ENCODE data around the gene SLC25A38. TPM values are rescaled to one million over a fixed set of nuclear protein-coding genes. Genes with fewer than 3 reads are reported as not detected.

Gene SLC25A38
- total and polyA plus RNA-seq, 4 donors, result 24.8 to 31.0 (median 27.4) TPM

DNA sequence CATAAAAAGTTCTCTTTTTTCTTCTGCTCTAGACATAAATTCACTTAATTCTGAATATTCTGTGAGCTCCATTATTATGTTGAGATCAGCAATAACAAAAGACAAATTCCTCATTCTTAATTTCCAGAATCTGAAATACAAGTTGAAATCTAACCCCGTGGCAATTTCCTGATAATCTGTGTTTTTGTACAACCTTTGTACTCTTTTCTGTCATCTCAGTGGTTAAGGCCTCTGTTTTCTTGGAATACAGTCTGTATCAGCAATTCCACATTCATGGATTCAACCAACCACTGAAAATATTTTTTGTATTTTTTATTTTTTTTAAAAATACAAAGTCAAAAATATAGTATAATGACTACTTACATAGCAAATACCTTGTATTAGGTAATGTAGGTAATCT, 45.0 kb upstream of the SLC25A38 start:
- Histone ChIP-seq H3K27ac (ENCODE audit: low read depth in 1 of 2, low read length in 1 of 2) (no peak overlapping the region), H3K4me3 (no peak overlapping the region), H3K36me3 (ENCODE audit: control insufficient read depth in 4 of 4, insufficient read depth in 4 of 4, low read length in 4 of 4) (no peaks in the 10 kb centered on the region), H3K9ac (ENCODE audit: insufficient read depth in 1 of 2, low read length in 2 of 2) (no peak overlapping the region), H3K9me3 (ENCODE audit: control insufficient read depth in 4 of 4, insufficient read depth in 3 of 4, low read length in 3 of 4) (peaks cover 0 to 2% (median 0%) of the 10 kb centered on the region in 4 donors), H3K4me1 (ENCODE audit: control insufficient read depth in 5 of 5, insufficient read depth in 5 of 5, low read length in 5 of 5) (peaks cover 0 to 1% (median 0%) of the 10 kb centered on the region in 5 donors), H3K27me3 (ENCODE audit: control insufficient read depth in 3 of 3, insufficient read depth in 3 of 3, low read length in 2 of 3) (no peaks in the 10 kb centered on the region)
- TF ChIP-seq, protein P1, sequence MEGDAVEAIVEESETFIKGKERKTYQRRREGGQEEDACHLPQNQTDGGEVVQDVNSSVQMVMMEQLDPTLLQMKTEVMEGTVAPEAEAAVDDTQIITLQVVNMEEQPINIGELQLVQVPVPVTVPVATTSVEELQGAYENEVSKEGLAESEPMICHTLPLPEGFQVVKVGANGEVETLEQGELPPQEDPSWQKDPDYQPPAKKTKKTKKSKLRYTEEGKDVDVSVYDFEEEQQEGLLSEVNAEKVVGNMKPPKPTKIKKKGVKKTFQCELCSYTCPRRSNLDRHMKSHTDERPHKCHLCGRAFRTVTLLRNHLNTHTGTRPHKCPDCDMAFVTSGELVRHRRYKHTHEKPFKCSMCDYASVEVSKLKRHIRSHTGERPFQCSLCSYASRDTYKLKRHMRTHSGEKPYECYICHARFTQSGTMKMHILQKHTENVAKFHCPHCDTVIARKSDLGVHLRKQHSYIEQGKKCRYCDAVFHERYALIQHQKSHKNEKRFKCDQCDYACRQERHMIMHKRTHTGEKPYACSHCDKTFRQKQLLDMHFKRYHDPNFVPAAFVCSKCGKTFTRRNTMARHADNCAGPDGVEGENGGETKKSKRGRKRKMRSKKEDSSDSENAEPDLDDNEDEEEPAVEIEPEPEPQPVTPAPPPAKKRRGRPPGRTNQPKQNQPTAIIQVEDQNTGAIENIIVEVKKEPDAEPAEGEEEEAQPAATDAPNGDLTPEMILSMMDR (IDR thresholded peaks at IDR 0.05; ENCODE audit: control extremely low read depth, extremely low read depth), result no peak
- 90 to 94% methylated on average over 1 of the region's 1 CpG for WGBS, 2 donors
- ATAC-seq (ENCODE audit: insufficient read depth, low FRiP score) (no peak), DNase-seq (no peak)

DNA sequence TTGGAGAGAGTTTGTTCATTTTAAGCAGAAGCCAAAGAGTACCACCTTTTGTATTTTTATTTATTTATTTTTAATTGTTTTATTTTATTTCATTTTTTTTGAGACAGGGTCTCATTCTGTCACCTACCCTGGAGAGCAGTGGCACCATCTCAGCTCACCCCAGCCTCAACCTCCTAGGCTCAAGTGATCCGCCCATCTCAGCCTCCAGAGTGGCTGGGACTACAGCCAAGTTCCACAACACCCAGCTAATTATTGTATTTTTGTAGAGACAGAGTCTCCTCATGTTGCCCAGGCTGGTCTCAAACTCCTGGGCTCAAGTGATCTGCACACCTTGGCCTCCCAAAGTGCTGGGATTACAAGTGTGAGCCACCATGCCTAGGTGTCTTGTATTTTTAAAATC, 44.1 kb upstream of the SLC25A38 start:
- H3K36me3 ChIP-seq (ENCODE audit: control insufficient read depth in 4 of 4, insufficient read depth in 4 of 4, low read length in 4 of 4), result no peaks in the 10 kb centered on the region
- H3K4me1 ChIP-seq (ENCODE audit: control insufficient read depth in 5 of 5, insufficient read depth in 5 of 5, low read length in 5 of 5), result no peaks in the 10 kb centered on the region
- peaks cover 0 to 2% (median 0%) of the 10 kb centered on the region in 4 donors for H3K9me3 ChIP-seq (ENCODE audit: control insufficient read depth in 4 of 4, insufficient read depth in 3 of 4, low read length in 3 of 4)
- H3K27me3 ChIP-seq (ENCODE audit: control insufficient read depth in 3 of 3, insufficient read depth in 3 of 3, low read length in 2 of 3), result no peaks in the 10 kb centered on the region
- TF ChIP-seq, protein P1 (IDR thresholded peaks at IDR 0.05; ENCODE audit: control extremely low read depth, extremely low read depth), result no peak
- 78 to 92% methylated on average over 1 of the region's 1 CpG for WGBS, 2 donors
- no peak for ATAC-seq (ENCODE audit: insufficient read depth, low FRiP score)
- DNase-seq, result no peak
- H3K4me3 ChIP-seq, result no peak overlapping the region
- no peak overlapping the region for H3K9ac ChIP-seq (ENCODE audit: insufficient read depth in 1 of 2, low read length in 2 of 2)
- no peak overlapping the region for H3K27ac ChIP-seq (ENCODE audit: low read depth in 1 of 2, low read length in 1 of 2)

DNA sequence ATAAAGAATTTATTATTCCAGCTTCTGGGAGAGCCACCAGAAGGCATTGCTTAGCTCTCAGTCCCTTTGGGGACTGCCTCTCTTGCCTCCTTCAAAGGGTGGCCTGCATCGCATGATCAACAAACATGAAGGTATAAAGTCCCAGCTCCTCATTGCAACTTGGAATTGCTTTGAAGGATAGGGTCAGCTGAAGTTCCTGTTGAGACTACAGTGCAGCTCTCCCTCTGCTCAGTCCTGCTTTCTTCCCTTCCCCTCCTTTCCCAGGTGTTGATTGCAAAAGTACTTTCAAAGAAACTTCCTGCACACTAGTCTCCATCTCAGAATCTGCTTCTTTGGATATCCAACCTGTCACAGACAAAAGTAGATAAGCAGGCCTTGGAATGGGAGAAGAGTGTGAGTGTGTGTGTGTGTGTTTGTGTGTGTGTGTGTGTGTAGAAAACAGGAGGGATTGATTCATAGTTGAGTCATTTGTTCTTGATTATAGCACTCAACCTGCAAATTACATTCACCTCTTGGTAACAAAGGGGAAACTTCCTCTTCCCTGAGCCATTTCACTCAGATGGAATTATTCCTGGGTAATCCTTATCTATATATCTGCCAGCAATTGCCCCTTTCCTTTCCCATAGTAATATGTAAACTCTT, 40.0 kb upstream of the SLC25A38 start:
- WGBS, 2 donors, result 93 to 100% methylated on average over 1 of the region's 1 CpG
- H3K4me3 ChIP-seq, result no peak overlapping the region
- no peak overlapping the region for H3K9ac ChIP-seq (ENCODE audit: insufficient read depth in 1 of 2, low read length in 2 of 2)
- ATAC-seq (ENCODE audit: insufficient read depth, low FRiP score), result no peak
- H3K4me1 ChIP-seq (ENCODE audit: control insufficient read depth in 5 of 5, insufficient read depth in 5 of 5, low read length in 5 of 5), result peaks cover 0 to 1% (median 0%) of the 10 kb centered on the region in 5 donors
- H3K27ac ChIP-seq (ENCODE audit: low read depth in 1 of 2, low read length in 1 of 2), result no peak overlapping the region
- H3K9me3 ChIP-seq (ENCODE audit: control insufficient read depth in 4 of 4, insufficient read depth in 3 of 4, low read length in 3 of 4), result no peaks in the 10 kb centered on the region
- TF ChIP-seq, protein P1 (IDR thresholded peaks at IDR 0.05; ENCODE audit: control extremely low read depth, extremely low read depth), result no peak
- no peaks in the 10 kb centered on the region for H3K27me3 ChIP-seq (ENCODE audit: control insufficient read depth in 3 of 3, insufficient read depth in 3 of 3, low read length in 2 of 3)
- no peaks in the 10 kb centered on the region for H3K36me3 ChIP-seq (ENCODE audit: control insufficient read depth in 4 of 4, insufficient read depth in 4 of 4, low read length in 4 of 4)
- no peak for DNase-seq

DNA sequence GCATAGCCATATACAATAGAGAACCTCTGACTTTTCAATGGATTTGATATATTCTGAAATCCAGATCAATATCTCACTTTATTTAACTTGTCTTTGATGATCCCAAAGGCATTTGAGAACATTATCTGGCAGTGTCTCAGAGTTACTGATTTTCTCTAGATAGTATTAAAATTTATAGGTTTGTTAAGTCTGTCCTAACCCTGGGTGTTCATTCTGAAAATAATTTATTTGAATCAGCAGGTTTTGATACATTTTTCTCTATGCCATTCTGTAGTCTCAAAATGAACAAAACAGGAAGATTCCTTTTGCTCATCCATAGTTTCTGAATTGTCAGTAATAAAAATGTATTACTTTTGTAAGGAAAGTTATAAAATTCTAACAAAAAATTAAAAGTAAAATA, 39.4 kb upstream of the SLC25A38 start:
- H3K4me3 ChIP-seq, result no peak overlapping the region
- ATAC-seq (ENCODE audit: insufficient read depth, low FRiP score), result no peak
- TF ChIP-seq, protein P1 (IDR thresholded peaks at IDR 0.05; ENCODE audit: control extremely low read depth, extremely low read depth), result no peak

More for the DNA sequence above, 39.4 kb upstream of the SLC25A38 start:
- Histone ChIP-seq H3K9me3 (ENCODE audit: control insufficient read depth in 4 of 4, insufficient read depth in 3 of 4, low read length in 3 of 4) (no peaks in the 10 kb centered on the region), H3K9ac (ENCODE audit: insufficient read depth in 1 of 2, low read length in 2 of 2) (no peak overlapping the region), H3K27ac (ENCODE audit: low read depth in 1 of 2, low read length in 1 of 2) (no peak overlapping the region), H3K36me3 (ENCODE audit: control insufficient read depth in 4 of 4, insufficient read depth in 4 of 4, low read length in 4 of 4) (no peaks in the 10 kb centered on the region), H3K4me1 (ENCODE audit: control insufficient read depth in 5 of 5, insufficient read depth in 5 of 5, low read length in 5 of 5) (peaks cover 0 to 1% (median 0%) of the 10 kb centered on the region in 5 donors), H3K27me3 (ENCODE audit: control insufficient read depth in 3 of 3, insufficient read depth in 3 of 3, low read length in 2 of 3) (no peaks in the 10 kb centered on the region)
- no peak for DNase-seq

All from lung (tissue), 12 donors.